Measurements from ENCODE around the gene FAM210B.
"Not testable (repeated sequence)": the region's sequence is repeated elsewhere in the genome, so short reads cannot be mapped to it uniquely, and the experiment has no call there.

The FAM210B gene, protein sequence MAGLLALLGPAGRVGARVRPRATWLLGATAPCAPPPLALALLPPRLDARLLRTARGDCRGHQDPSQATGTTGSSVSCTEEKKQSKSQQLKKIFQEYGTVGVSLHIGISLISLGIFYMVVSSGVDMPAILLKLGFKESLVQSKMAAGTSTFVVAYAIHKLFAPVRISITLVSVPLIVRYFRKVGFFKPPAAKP

DNA sequence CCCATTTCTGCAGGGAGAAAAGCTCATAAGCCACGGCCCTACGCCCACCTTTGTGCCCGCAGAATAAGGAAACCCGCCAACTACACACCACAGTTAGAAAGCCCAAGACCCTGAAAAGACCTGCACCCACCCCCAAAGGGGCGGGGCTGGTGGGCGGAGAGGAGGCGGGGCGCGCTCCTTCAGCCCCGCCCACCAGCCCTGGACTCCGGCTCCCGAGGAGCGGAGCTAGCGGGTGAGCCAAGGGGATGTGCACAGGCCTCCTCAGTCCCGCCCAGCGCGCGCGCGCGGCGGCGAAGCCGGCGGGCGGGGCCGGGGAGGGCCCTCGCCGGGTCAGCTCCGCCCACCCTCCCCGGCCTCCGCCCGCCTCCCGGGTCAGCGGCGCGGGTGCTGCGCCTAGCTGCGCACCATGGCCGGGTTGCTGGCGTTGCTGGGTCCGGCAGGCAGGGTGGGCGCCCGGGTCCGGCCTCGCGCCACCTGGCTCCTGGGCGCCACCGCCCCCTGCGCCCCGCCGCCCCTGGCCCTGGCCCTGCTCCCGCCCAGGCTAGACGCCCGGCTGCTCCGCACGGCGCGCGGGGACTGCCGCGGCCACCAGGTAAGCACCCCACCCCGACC is at the start of gene FAM210B:
FAM210B (plus strand) TSS at position 375 of the 612 bp plus-strand sequence; CDS start at position 407, 32 bp downstream.
- peak; percentile 94 for DNase-seq (ENCODE audit: low spot score)

GRCh38 chr20:56316051-56316450 is 42.7 kb upstream of the FAM210B start:
- DNase-seq (ENCODE audit: low spot score), result no peak

DNA sequence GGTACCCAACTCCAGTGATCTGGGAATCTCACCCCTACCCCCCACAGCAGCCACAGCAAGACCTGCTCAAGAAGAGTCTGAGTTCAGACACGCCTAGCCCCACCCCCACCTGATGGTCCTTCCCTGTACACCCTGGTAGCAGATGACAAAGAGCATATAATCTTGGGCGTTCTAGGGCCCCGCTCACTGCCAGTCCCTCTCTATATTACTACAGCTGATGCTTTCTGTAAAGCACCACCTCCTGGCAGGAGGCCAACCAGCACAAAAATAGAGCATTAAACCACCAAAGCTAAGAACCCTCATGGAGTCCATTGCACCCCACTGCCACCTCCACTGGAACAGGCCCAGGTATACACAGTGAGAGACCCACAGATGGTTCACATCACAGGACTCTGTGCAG is 42.3 kb upstream of the FAM210B start:
- no peak for DNase-seq (ENCODE audit: low spot score)

DNA sequence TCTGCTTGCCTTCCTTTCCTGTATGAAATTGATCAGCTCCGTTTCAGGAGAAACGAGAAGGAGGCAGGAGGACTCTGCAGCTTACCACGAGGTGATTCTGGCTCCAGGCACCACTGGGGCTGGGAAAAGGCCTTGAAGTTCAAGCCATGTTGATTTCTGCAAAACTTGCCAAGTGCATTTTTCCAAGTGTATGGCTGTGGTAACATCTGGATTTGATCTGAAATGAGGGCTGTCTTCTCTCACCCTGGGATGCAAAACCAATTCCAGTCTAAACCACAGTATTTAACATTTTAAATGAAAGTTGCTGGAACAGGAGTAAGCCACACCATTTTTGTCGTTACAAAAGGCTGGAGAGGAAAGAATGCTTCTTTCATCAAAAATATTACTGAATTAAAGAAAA is 36.1 kb upstream of the FAM210B start:
- DNase-seq (ENCODE audit: low spot score), result no peak

- no peak for DNase-seq (ENCODE audit: low spot score)
Measured at GRCh38 chr20:56323206-56323605, 35.6 kb upstream of the FAM210B start.

DNA sequence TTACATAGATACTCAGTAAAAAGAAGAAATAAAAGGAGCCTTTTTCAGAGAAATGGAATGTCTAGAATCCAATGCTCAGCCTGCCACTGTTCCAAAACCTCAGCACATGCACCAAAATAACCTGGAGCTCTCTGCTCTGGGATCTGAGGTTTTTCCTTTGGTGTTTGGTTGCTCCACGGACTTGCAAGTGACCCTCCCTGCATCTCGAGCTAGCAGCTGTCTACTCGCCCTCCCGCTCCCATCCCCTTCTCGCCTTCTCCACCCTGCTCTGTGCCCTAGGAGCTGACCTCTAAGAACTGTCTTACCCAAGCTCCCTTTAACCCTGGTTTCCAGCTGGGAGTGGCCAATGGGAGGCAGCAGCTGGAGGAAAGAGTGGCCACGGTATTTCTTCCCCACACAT is 35.1 kb upstream of the FAM210B start:
- no peak for DNase-seq (ENCODE audit: low spot score)

- no peak for DNase-seq (ENCODE audit: low spot score)
Measured at GRCh38 chr20:56324806-56325205, 34.0 kb upstream of the FAM210B start.

GRCh38 chr20:56328861-56329260 is 29.9 kb upstream of the FAM210B start:
- DNase-seq (ENCODE audit: low spot score), result no peak

DNA sequence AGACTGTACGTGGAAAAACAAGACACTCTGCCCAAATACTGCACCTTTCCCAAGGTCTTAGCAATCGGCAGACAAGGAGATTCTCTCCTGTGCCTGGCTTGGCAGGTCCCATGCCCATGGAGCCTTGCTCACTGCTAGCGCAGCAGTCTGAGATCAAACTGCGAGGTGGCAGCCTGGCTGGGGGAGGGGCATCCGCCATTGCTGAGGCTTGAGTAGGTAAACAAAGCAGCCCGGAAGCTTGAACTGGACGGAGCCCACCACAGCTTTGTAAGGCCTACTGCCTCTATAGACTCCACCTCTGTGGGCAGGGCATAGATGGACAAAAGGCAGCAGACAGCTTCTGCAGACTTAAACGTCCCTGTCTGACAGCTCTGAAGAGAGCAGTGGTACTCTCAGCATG is 22.1 kb upstream of the FAM210B start:
- DNase-seq (ENCODE audit: low spot score), result not testable (repeated sequence)

GRCh38 chr20:56342783-56343182 is 16.0 kb upstream of the FAM210B start:
- DNase-seq (ENCODE audit: low spot score), result no peak

GRCh38 chr20:56343861-56344381 is 14.9 kb upstream of the FAM210B start:
- peak; percentile 16 for DNase-seq (ENCODE audit: low spot score)

- DNase-seq (ENCODE audit: low spot score), result no peak
Measured at GRCh38 chr20:56345911-56346310, 12.9 kb upstream of the FAM210B start.

DNA sequence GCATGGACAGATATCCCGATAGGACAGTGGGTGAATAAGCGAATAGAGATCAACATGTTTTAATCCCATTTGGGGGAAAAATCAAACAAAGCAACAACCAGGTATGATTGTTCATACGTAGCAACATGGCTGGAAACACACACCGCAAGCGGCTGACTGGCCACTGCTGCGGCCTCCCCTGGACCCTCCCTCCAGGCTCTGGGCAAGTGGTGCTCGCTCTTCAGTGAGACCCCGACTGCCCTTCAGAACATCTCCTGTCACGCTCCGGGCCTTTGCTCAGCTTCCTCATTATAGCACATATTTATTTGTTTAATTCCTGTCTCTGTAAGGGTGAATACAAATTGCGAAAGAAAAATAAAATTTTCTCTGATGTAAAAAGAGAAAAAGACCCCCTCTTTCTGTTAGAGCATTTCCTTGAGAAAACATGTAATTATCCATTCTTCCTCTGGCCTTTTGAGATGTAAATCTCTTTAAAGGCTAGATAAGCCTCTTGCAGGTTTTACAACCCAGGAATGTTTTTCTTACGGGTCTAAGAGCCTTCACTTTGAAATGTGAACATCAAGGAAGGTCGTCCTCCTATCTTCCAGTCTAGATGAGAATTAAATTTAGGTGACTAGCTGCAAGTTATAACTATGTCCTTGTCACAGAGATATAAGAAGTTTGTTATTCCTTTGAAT is 11.0 kb upstream of the FAM210B start:
- DNase-seq (ENCODE audit: low spot score), result no peak

DNA sequence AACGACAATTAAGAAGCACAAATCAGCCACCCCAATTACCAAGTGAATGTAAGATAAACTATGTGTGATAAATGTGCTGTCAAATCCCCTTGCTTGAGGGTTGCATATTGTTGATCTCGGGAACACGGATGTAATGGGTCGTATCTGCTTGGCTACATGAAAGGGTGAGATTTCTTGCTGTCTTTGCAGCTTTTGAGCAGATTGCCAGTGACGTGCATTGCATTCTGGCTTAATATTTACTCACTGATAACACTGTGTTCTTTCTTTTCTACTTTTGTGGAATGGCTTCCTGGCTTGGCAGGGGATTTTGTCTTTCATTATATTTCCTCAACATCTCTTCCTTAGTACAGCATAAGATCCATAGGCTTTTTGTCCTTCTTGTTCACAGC is 10.5 kb upstream of the FAM210B start:
- DNase-seq (ENCODE audit: low spot score), result no peak

DNA sequence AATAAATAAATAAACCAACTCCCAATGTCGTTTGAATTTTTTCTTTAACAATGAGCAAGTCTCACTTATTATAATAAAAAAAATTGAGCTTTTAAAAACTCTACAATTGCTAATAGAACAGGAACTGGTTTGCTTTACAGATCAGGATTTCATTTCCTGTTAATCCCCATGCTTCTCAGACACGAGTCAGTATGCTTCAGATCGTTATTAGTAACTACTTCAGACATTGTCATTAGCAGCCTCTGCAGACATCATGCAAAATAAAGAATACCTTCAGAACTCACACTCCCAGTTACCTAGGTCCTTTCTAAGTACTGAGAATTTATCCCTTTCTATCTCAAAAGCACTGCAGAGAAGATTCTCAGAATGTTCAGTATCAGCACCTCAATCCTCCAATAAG is 10.0 kb upstream of the FAM210B start:
- DNase-seq (ENCODE audit: low spot score), result no peak

DNA sequence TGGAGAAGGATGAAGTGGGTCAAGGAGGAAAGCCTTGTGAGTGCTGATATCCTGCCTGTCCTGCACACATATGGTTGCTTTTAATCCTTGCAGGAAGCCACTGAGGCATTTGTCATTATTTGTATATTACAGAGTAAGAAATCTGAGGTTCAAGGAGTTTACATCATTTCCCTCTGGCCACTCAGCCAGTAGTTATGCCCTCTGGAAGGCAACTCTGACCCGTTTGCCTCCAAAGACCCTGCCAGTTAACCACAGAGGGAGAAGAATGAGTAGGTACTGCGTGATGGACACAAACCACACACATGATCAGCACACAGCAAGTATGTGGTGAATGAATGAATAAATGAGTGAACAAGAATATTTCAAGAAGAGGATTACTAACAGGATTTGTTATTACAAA is 7.9 kb upstream of the FAM210B start:
- DNase-seq (ENCODE audit: low spot score), result no peak

GRCh38 chr20:56352345-56353055 is 6.3 kb upstream of the FAM210B start:
- no peak for DNase-seq (ENCODE audit: low spot score)

DNA sequence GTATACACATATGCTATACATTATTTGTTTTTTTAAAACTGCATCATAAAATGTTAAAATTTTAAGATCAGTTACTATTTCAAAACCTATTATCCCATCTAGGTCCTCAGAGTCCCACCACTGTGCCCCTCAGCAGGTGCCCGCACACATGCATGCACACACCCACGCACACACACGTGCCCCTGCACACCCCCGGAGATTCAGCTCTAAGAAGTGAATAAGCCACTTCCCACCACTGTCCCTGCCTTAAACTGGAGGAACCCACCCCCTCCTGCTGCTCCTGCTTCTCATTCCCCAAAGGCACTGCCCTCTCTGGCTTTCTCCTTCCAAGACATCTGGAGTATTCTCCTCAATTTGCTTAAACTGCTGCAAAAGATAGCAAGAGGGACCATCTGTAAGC is 5.4 kb upstream of the FAM210B start:
- DNase-seq (ENCODE audit: low spot score), result no peak

- no peak for DNase-seq (ENCODE audit: low spot score)
Measured at GRCh38 chr20:56358070-56358469, 704 bp upstream of the FAM210B start.

- peak; percentile 57 for DNase-seq (ENCODE audit: low spot score)
Measured at GRCh38 chr20:56359212-56360132, 698 bp downstream of the FAM210B start.

- no peak for DNase-seq (ENCODE audit: low spot score)
Measured at GRCh38 chr20:56360133-56360907, 1.5 kb downstream of the FAM210B start.

Data from pons (tissue), 1 donor.